Measurements from ENCODE around the gene SOCS2.

SOCS2 gene

DNA sequence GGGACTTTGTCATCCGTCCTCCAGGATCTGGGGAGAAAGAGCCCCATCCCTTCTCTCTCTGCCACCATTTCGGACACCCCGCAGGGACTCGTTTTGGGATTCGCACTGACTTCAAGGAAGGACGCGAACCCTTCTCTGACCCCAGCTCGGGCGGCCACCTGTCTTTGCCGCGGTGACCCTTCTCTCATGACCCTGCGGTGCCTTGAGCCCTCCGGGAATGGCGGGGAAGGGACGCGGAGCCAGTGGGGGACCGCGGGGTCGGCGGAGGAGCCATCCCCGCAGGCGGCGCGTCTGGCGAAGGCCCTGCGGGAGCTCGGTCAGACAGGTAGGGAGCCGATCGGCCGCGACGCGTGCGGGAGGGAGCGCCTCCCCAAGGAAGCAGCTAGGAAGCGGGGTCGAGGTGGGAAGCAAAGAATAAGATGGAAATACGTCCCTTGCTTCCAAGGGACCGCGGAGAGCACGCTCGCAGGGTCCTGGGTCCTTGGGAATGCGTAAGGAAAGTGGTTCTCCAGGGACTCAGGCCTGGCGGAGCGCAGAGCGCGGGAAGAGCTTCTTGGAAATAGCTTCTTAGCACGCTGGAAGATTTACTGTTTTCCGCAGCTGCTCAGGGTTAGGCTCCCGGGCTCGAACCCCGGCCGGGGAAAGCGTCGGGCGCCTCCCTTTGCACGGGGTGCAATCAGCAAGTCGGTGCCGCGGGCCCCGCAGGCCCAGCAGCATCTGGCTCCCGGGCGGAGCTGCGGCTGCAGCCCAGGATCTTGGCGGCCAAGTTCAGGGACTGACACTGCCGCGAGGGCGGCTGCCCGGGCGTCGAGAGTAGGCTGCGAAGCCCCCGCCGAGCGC, 457 bp downstream of the SOCS2 start:
- TF ChIP-seq ZNF701 (tag by site-specific recombination; IDR thresholded peaks at IDR 0.05): no peak
- TF ChIP-seq ZNF202 (tag by site-specific recombination; IDR thresholded peaks at IDR 0.05; ENCODE audit: borderline replicate concordance): peak; percentile 34; the same call in 1 of the 2 replicates
- peaks cover 0 to 7% of the 10 kb centered on the region in 2 experiments; a peak in 1 of 3 replicates for H3K36me3 ChIP-seq (ENCODE audit: control insufficient read depth in 2 of 2, insufficient read depth in 1 of 2, low read length in 2 of 2)
- H3K4me1 ChIP-seq (ENCODE audit: control insufficient read depth, insufficient read depth, low read length): no peaks in the 10 kb centered on the region
- POLR2A ChIA-PET: interaction anchor here (1.0 kb wide), 1 partner anchor 27 kb away, joined by 4 read pairs; no protein-coding TSS in a partner anchor
- H3K4me3 ChIP-seq (ENCODE audit: low read depth, low read length): peak overlapping the region; percentile 53
- no peak overlapping the region for H3K27ac ChIP-seq (ENCODE audit: extremely low read depth, low read depth, low read length)
- CTCF ChIA-PET: interaction anchor here (0.7 to 0.8 kb wide), 3 partner anchors 9 to 129 kb away, joined by 3 to 4 read pairs (median 3); no protein-coding TSS in a partner anchor
- no peaks in the 10 kb centered on the region for H3K9me3 ChIP-seq (ENCODE audit: control insufficient read depth, insufficient read depth, low read depth, low read length)

DNA sequence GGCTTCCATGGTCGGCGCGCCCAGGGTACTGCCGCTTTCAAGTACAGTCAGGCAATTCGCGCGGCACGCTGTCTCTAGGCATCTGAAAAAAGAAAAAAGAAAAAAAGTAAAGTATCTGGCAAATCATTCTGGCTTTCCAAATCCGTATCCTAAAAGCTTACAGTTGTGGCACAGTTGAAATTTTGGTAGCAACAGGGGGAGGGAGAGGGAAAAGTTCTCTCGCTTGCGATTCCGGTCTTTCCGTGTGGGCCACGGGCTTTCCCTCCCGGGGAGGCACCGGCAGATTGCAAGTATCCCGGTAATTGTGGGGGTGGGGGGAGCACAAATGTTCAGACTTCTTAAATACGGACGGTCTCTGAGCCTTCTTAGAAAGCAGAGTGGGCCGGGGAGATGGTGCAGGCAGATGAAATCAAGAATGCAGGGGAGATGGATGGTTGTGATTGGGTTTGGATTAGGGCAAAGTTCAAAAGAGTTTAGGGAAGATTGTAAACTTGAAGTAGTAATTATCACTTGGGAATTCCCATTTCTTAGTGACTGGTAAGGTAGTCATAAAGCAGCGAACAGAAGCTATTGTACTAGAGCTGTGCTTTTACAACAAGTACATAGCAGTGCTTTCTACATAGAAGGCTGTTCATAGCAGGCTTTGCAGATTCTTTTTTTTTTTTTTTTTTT, 1.2 kb downstream of the SOCS2 start:
- Histone ChIP-seq H3K36me3 (ENCODE audit: control insufficient read depth in 2 of 2, insufficient read depth in 1 of 2, low read length in 2 of 2) (peaks cover 0 to 7% of the 10 kb centered on the region in 2 experiments; a peak in 1 of 3 replicates), H3K4me3 (ENCODE audit: low read depth, low read length) (no peak overlapping the region; the same call in 1 of the 2 replicates), H3K9me3 (ENCODE audit: control insufficient read depth, insufficient read depth, low read depth, low read length) (no peaks in the 10 kb centered on the region), H3K27ac (ENCODE audit: extremely low read depth, low read depth, low read length) (no peak overlapping the region), H3K4me1 (ENCODE audit: control insufficient read depth, insufficient read depth, low read length) (no peaks in the 10 kb centered on the region)
- no peak for TF ChIP-seq ZNF24 (tag by site-specific recombination; IDR thresholded peaks at IDR 0.05)
- TF ChIP-seq ZSCAN16 (tag by site-specific recombination; IDR thresholded peaks at IDR 0.05): no peak
- TF ChIP-seq ZNF274 (IDR thresholded peaks at IDR 0.05; ENCODE audit: low read length): no peak
- no peak for TF ChIP-seq ZNF274 (tag by site-specific recombination; IDR thresholded peaks at IDR 0.05; ENCODE audit: borderline replicate concordance)
- no peak for TF ChIP-seq ZNF514 (tag by site-specific recombination; IDR thresholded peaks at IDR 0.05)
- TF ChIP-seq KLF1 (tag by site-specific recombination; IDR thresholded peaks at IDR 0.05): no peak
- TF ChIP-seq, protein P1, sequence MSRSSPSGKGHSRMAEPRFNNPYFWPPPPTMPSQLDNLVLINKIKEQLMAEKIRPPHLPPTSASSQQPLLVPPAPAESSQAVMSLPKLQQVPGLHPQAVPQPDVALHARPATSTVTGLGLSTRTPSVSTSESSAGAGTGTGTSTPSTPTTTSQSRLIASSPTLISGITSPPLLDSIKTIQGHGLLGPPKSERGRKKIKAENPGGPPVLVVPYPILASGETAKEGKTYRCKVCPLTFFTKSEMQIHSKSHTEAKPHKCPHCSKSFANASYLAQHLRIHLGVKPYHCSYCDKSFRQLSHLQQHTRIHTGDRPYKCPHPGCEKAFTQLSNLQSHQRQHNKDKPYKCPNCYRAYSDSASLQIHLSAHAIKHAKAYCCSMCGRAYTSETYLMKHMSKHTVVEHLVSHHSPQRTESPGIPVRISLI (tag by site-specific recombination; IDR thresholded peaks at IDR 0.05): peak; percentile 61; the same call in 1 of the 2 replicates
- 0 out of 2 replicates have a peak, but pooled peaks have one; percentile 43 for TF ChIP-seq ZNF223 (tag by site-specific recombination; IDR thresholded peaks at IDR 0.05)
- 0 out of 2 replicates have a peak, but pooled peaks have one; percentile 9 for TF ChIP-seq GFI1B (tag by site-specific recombination; IDR thresholded peaks at IDR 0.05)
- TF ChIP-seq BCL11A (tag by site-specific recombination; IDR thresholded peaks at IDR 0.05; ENCODE audit: low read depth): no peak
- TF ChIP-seq OSR2 (tag by site-specific recombination; IDR thresholded peaks at IDR 0.05): peak; percentile 58
- no peak for TF ChIP-seq ZNF324 (tag by site-specific recombination; IDR thresholded peaks at IDR 0.05)
- TF ChIP-seq ZNF830 (tag by site-specific recombination; IDR thresholded peaks at IDR 0.05; ENCODE audit: low read depth): no peak
- CTCF ChIA-PET: interaction anchor here (0.5 to 1.1 kb wide), 5 partner anchors 8 to 349 kb away, joined by 3 read pairs; no protein-coding TSS in a partner anchor
- POLR2A ChIA-PET: interaction anchor here (0.6 to 1.0 kb wide), 2 partner anchors 28 to 115 kb away, joined by 4 read pairs; no protein-coding TSS in a partner anchor

DNA sequence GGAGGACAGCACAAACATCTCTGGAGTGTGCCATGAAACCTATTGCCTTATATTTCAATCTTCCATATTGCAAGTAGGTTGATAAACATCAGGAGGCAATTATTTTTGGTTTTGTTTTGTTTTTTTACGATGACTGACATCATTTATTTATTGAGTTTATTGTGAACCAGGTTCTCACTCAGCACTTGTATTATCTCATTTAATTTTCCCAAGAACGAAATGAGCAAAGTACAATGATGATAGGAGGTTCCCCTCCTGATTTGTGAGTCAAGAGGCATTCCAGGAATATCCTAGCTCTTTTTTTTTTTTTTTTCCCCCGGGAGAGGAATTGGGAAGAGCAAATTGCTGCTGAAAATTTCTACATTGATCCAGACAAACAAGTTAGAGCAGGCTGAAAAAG, 4.7 kb downstream of the SOCS2 start:
- peaks cover 0 to 7% of the 10 kb centered on the region in 2 experiments; a peak in 1 of 3 replicates for H3K36me3 ChIP-seq (ENCODE audit: control insufficient read depth in 2 of 2, insufficient read depth in 1 of 2, low read length in 2 of 2)
- no peaks in the 10 kb centered on the region for H3K9me3 ChIP-seq (ENCODE audit: control insufficient read depth, insufficient read depth, low read depth, low read length)
- POLR2A ChIA-PET: no interaction called here

More for the DNA sequence above, 4.7 kb downstream of the SOCS2 start:
- Histone ChIP-seq H3K4me3 (ENCODE audit: low read depth, low read length) (no peak overlapping the region), H3K27ac (ENCODE audit: extremely low read depth, low read depth, low read length) (no peak overlapping the region), H3K4me1 (ENCODE audit: control insufficient read depth, insufficient read depth, low read length) (no peaks in the 10 kb centered on the region)
- CTCF ChIA-PET: no interaction called here
- TF ChIP-seq FEZF1 (tag by site-specific recombination; IDR thresholded peaks at IDR 0.05) (peak; percentile 24; the same call in 1 of the 2 replicates), ZNF664 (tag by site-specific recombination; IDR thresholded peaks at IDR 0.05) (peak; percentile 96), ZNF311 (tag by site-specific recombination; IDR thresholded peaks at IDR 0.05; ENCODE audit: borderline replicate concordance) (no peak)
- TF ChIP-seq, protein P2, sequence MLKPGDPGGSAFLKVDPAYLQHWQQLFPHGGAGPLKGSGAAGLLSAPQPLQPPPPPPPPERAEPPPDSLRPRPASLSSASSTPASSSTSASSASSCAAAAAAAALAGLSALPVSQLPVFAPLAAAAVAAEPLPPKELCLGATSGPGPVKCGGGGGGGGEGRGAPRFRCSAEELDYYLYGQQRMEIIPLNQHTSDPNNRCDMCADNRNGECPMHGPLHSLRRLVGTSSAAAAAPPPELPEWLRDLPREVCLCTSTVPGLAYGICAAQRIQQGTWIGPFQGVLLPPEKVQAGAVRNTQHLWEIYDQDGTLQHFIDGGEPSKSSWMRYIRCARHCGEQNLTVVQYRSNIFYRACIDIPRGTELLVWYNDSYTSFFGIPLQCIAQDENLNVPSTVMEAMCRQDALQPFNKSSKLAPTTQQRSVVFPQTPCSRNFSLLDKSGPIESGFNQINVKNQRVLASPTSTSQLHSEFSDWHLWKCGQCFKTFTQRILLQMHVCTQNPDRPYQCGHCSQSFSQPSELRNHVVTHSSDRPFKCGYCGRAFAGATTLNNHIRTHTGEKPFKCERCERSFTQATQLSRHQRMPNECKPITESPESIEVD (tag by site-specific recombination; IDR thresholded peaks at IDR 0.05): 0 out of 2 replicates have a peak, but pooled peaks have one; percentile 22
- TF ChIP-seq, protein P3, sequence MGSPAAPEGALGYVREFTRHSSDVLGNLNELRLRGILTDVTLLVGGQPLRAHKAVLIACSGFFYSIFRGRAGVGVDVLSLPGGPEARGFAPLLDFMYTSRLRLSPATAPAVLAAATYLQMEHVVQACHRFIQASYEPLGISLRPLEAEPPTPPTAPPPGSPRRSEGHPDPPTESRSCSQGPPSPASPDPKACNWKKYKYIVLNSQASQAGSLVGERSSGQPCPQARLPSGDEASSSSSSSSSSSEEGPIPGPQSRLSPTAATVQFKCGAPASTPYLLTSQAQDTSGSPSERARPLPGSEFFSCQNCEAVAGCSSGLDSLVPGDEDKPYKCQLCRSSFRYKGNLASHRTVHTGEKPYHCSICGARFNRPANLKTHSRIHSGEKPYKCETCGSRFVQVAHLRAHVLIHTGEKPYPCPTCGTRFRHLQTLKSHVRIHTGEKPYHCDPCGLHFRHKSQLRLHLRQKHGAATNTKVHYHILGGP (tag by site-specific recombination; IDR thresholded peaks at IDR 0.05): peak; percentile 41; the same call in 1 of the 2 replicates
